Uterus (tissue), 2 donors: Measurements from ENCODE around the gene ARAP2.
"Not testable (repeated sequence)": the region's sequence is repeated elsewhere in the genome, so short reads cannot be mapped to it uniquely, and the experiment has no call there.

ENCODE experiments used
- POLR2A ChIP-seq, 2 donors: fragments of 450-650 bp; IDR thresholded peaks; one replicate each; pipeline ENCODE4 v1.6.1; 2016; ENCODE audit warnings: antibody characterized with exemption in 2 of 2, mild to moderate bottlenecking in 1 of 2, moderate library complexity in 1 of 2
- TF ChIP-seq, protein P1 (sequence below), 4 experiments: fragments of 200-600 bp in 2 of 4; fragments of 450-650 bp in 2 of 4; sonication (generic) in 2 of 4; IDR thresholded peaks; one replicate each; pipeline ENCODE4 v1.5.1; 2016 to 2019; ENCODE audit warnings: antibody characterized with exemption in 4 of 4, mild to moderate bottlenecking in 2 of 4, moderate library complexity in 1 of 4

- TF ChIP-seq, protein P1, sequence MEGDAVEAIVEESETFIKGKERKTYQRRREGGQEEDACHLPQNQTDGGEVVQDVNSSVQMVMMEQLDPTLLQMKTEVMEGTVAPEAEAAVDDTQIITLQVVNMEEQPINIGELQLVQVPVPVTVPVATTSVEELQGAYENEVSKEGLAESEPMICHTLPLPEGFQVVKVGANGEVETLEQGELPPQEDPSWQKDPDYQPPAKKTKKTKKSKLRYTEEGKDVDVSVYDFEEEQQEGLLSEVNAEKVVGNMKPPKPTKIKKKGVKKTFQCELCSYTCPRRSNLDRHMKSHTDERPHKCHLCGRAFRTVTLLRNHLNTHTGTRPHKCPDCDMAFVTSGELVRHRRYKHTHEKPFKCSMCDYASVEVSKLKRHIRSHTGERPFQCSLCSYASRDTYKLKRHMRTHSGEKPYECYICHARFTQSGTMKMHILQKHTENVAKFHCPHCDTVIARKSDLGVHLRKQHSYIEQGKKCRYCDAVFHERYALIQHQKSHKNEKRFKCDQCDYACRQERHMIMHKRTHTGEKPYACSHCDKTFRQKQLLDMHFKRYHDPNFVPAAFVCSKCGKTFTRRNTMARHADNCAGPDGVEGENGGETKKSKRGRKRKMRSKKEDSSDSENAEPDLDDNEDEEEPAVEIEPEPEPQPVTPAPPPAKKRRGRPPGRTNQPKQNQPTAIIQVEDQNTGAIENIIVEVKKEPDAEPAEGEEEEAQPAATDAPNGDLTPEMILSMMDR (IDR thresholded peaks at IDR 0.05) = not testable (repeated sequence)
- TF ChIP-seq POLR2A (IDR thresholded peaks at IDR 0.05) = not testable (repeated sequence)
These were observed 62.0 kb downstream of the ARAP2 start for GRCh38 chr4:36182315-36182714.
